Stimulated activated naive CD8-positive, alpha-beta T cell treated with anti-CD3 and anti-CD28 coated beads, Interleukin-15, Interleukin-2, amounts not matched to agents 100 U/mL and 50 U/mL, for 24 hours (primary cell): ENCODE data around the gene OSBPL2.

Source experiments
- ATAC-seq: fragments of 150-1000 bp; cut with Tn5 transposase; one replicate; pipeline ENCODE4 v1.10.0; 2021
- DNase-seq: peaks from one replicate; pipeline ENCODE4 v3.0.0; 2021

Gene OSBPL2

GRCh38 chr20:62258499-62259293, 20.4 kb downstream of the OSBPL2 start:
- ATAC-seq: no peak
- DNase-seq: no peak

DNA sequence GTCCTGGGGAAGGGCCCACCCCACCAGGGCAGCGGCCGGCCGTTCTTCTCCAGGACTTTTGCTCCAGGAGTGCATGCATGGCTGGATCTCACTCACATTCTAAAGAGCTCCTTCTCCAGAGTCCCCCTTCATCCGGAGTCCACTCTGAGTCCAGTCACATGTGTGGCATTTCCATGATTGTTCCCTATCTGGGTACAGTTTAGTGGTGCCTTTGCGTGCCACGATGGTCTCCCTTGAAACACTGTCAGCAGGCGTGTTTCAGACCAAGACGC, 20.9 kb downstream of the OSBPL2 start:
- ATAC-seq (no peak), DNase-seq (no peak)

- ATAC-seq (no peak), DNase-seq (no peak)
These were observed 23.7 kb downstream of the OSBPL2 start for GRCh38 chr20:62262064-62262463.

- DNase-seq (no peak), ATAC-seq (no peak)
These were observed 25.1 kb downstream of the OSBPL2 start for GRCh38 chr20:62263396-62263795.

DNA sequence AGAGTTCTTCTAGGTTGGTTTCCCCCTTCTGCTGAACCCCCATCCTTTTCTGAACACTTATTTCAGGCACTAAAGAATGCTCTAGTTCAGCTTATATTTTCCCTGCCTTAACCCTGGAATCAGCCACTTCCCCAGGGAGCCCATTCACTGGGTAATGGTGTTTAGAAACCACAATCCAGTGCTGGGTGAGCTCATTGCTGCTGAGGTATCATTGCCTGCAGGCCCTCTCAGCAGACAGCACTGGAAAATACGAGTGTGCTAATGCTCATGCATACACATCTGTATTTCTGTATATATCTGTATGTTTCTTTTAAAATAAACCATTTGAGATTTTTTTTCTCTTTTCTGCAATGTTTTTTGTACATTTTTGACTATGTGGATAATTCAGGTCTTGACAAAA, 27.0 kb downstream of the OSBPL2 start:
- no peak for DNase-seq
- no peak for ATAC-seq

DNA sequence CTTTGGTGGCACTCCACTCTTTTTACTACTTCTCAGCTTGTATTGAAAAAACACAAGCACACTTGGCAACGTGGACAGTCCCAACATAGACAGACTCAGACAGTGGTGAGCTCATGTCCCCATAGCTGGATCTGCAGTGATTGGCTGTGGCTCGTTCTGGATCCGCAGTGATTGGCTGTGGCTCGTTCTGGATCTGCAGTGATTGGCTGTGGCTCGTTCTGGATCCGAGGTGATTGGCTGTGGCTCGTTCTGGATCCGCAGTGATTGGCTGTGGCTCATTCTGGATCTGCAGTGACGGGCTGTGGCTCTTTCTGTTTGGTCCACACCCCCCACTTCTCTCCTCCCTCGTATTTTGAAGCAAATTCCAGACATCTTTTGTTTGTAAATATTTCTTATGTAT, 28.0 kb downstream of the OSBPL2 start:
- DNase-seq (no peak), ATAC-seq (no peak)

GRCh38 chr20:62266851-62267250, 28.5 kb downstream of the OSBPL2 start:
- no peak for ATAC-seq
- DNase-seq: no peak

DNA sequence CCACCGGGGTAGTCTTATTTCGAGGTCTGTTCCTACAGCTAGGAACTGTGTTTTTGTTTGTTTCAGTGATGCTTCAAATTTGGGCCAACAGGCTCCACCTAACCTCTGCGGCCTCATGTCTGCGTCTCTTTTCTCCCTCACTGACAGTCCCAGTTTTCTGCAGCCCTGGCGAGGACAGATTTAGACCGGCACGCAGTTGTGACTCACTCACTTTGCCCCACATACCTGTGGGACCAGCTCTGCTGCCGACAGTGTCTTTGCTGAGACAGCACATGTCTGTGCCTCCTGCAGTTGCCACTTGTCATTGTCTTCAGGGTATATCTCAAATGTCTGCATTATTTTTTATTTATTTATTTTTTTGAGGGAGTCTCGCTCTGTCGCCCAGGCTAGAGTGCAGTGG, 29.2 kb downstream of the OSBPL2 start:
- DNase-seq (no peak), ATAC-seq (no peak)

DNA sequence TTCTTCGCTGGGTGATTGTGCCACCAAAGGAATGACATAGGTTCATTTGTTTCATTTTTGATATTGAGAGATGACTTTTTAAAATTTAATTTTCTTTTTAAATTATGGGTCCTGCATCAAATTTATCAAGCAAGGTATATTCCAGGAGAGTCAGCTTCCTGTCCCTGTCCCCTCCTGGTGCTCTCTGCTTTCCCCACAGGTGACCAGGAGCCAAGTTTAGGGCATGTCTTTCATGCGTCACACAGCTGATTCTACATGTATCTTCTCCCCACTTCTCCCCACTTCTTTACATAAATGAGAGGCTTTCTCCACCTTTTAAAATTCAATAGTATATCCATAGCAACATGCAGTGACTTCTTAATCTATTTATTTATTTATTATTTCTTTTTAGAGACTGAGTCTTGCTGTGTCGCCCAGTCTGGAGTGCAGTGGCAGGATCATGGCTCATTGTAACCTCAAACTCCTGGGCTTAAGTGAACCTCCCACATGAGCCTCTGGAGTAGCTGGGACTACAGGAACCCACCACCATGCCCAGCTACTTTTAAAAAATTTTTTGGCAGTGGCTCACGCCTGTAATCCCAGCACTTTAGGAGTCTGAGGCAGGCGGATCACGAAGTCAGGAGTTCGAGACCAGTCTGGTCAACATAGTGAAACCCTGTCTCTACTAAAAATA, 30.0 kb downstream of the OSBPL2 start:
- DNase-seq (no peak), ATAC-seq (no peak)

- DNase-seq: no peak
- ATAC-seq: no peak
These were observed 31.1 kb downstream of the OSBPL2 start for GRCh38 chr20:62269378-62269777.

DNA sequence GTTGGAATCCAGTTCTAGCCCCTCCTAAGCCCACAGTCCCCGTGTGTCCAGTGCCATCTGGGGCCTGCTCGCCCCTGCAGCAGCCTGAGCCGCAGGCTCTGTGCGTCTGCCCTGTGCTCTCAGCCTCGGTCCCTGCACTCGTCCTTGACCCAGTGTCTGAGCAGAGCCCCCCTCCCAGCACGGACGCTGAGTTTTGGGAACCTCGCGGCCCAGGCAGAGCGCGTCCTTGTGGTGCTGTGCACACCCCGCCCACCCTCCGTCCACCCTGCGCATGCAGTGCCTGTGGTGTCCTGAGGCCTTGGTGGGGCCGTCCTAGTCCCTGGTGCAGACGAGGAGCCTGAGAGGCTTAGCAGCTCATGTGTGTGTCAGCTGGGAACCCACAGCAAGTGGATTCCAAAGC, 31.6 kb downstream of the OSBPL2 start:
- DNase-seq: no peak
- no peak for ATAC-seq

GRCh38 chr20:62272200-62272599, 33.9 kb downstream of the OSBPL2 start:
- DNase-seq (no peak), ATAC-seq (no peak)

- no peak for ATAC-seq
- DNase-seq: no peak
These were observed 35.1 kb downstream of the OSBPL2 start for GRCh38 chr20:62273416-62273815.

DNA sequence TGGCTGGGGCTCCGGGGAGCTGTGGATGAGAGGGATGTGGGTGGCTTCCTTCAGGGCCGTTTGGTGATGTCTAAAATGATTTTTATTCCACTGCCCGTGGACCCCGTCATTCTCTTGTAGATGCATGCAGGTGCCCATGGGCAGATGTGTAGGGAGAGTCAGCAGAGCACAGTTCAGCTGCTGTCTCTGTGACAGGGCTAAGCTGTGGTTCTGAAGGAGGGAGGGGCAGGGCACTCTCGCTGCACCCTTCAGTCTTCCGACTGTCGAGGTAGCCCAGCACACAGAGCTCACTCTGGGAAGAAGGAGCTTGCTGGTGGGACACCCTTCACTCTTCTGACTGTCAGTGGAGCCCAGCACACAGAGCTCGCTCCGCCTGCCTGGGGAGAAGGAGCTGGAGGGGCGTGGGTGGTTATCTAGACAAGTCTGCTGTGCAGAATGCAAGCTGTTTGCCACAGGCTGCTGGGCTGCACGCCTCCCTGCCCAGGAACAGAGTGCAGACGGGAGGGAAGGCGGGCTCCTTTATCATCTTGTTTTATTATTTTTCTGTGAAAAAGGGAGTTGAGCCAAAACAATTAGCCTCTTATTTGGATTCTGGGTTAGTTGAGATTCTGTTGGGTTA, 36.1 kb downstream of the OSBPL2 start:
- ATAC-seq: no peak
- no peak for DNase-seq

- no peak for ATAC-seq
- no peak for DNase-seq
These were observed 36.9 kb downstream of the OSBPL2 start for GRCh38 chr20:62275219-62275618.

DNA sequence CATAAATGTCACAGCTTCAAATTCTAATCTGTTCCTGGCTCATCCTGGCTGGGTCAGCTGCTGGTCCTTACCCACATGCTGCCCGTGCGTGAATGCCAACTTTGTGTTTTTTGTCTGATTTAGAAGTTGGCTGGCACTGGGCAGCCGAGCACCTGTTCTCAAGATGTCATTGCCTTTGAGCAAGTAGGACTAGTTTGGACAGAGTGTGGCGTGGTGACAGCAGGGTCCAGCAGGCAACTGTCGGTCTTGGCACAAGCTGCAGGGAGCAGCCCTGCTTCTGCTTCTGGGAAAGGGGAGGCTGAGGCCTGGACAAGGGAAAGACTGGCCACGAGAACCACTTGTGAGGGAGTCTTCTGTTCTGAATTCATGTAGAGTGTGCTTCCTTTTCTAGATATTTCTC, 38.1 kb downstream of the OSBPL2 start:
- DNase-seq: no peak
- ATAC-seq: no peak

DNA sequence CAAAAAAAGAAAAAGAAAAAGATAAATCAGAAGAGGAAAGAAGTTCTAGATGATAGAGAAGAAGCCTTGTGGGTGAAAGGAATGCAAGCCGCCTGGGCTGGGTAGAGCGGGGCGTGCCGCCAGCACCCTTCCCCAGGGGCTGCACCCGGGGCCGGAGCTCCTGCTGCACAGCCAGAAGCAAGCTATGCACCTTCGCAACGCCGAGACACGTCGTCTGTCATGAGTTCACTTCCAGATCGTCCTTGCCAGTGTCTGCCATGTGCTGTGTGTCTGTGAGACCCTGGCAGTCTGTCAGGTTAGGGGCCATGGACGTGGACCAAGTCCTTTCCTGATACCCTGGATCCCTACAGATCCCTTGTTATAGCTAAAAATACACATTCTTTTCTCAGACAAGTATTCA, 38.9 kb downstream of the OSBPL2 start:
- no peak for DNase-seq
- ATAC-seq: no peak

DNA sequence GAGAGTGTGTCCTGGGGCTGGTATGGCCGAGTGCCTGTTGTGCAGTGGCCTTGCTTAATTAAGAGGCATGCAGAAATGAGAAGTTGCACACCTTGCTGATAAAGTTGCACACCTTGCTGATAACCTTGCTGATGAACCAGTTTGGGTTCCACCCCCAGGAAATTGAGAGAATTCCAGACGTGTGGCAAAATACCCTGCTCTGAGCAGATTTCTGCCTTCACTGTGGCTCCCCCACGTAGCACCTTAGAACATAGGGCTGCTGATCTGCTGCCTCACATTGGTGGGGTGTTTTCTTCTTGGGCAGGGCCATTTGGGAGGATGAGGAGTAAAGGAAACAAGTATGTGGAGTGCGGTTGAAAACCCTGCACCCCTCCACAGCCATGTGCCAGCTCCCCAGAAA, 42.0 kb downstream of the OSBPL2 start:
- DNase-seq (no peak), ATAC-seq (no peak)

- DNase-seq (no peak), ATAC-seq (no peak)
These were observed 43.0 kb downstream of the OSBPL2 start for GRCh38 chr20:62281161-62281933.

DNA sequence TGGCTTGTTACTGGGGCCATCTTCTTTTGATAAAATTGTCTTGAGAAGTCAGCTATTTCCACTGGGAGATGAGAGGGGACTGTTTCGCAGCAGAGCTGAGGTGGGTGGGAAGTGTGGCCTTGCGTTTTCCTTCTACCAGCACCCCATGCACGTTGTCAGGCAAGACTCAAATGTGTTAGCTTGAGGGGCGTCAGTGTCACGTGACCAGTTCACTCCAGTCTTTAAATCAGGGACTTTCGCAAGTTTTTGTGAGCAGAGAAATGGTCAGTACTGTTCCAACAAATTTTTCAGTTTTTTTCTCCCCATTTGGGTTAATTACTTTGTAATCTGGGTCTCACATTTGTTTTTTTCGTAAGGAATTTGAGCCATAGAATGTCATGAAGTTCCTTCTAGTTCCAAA, 43.8 kb downstream of the OSBPL2 start:
- ATAC-seq: no peak
- no peak for DNase-seq

- ATAC-seq (no peak), DNase-seq (no peak)
These were observed 44.7 kb downstream of the OSBPL2 start for GRCh38 chr20:62282877-62283503.

DNA sequence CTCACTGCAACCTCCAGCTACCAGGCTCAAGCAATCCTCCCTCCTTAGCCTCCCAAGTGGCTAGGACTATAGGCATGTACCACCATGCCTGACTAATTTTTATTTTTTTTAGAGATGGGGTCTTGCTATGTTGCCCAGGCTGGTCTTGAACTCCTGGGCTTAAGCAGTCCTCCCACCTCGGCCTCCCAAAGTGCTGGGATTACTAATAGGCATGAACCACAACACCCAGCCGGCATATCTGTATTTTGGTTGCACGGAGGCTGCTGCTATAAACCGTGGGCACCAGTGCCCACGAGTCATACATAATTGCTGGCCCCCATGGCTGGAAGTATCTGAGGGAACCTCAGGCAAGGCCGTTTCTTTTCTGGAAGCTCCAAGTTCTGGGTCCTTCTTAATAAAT, 46.1 kb downstream of the OSBPL2 start:
- no peak for ATAC-seq
- DNase-seq: no peak

DNA sequence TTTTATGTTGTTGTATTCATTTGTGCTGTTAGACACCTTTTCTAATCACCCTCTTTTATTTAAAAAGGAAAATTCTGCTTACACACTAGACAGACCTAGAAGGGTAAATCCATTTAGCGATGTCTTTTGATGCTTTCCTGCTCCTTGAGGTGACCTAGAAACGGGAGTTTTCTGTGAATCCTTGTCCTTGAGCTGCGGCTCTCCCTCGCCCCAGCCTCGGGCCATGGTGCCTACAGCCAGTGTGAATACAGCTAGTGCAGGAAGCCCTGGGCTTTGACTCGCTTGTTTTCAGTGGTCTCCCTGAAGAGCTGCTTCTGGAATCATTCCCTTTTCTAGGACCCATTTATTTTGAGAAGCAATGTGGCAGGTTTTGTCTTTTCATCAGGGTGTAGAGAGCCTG, 46.8 kb downstream of the OSBPL2 start:
- DNase-seq (no peak), ATAC-seq (no peak)
